CD4-positive, alpha-beta memory T cell (primary cell): ENCODE data around the gene SST. TPM values are rescaled to one million over a fixed set of nuclear protein-coding genes. Genes with fewer than 3 reads are reported as not detected.

Source experiments
- CTCF ChIA-PET: fragments of 350-600 bp; sonication (Branson Sonifier 250); formaldehyde crosslinking; loops from one replicate; lab custom pipeline; 2021; ENCODE audit warnings: inconsistent platforms; ENCODE audit not compliant: partially characterized antibody; lab: Charles Lee
- POLR2A ChIA-PET: fragments of 350-600 bp; sonication (Branson Sonifier 250); formaldehyde crosslinking; loops from one replicate; lab custom pipeline; 2021; ENCODE audit not compliant: partially characterized antibody; lab: Charles Lee
- DNase-seq, 5 donors: peaks; one replicate each; pipeline versions ENCODE4 v3.0.0 to v3.0.0-alpha.2; 2020 to 2022; ENCODE audit warnings: mixed read lengths in 1 of 5
- H3K27ac ChIP-seq: one replicate; pipeline ENCODE4 v1.7.0; 2013; ENCODE audit warnings: low read depth, low read length
- H3K27me3 ChIP-seq: 2 replicates; pipeline ENCODE4 v1.7.0; 2013; ENCODE audit warnings: mild to moderate bottlenecking, low read length, moderate library complexity; ENCODE audit not compliant: insufficient read depth
- H3K36me3 ChIP-seq: 2 replicates; pipeline ENCODE4 v1.7.0; 2013; ENCODE audit warnings: mild to moderate bottlenecking, low read length, moderate library complexity; ENCODE audit not compliant: insufficient read depth
- H3K4me1 ChIP-seq: 2 replicates; pipeline ENCODE4 v1.7.0; 2013; ENCODE audit warnings: mild to moderate bottlenecking, low read length, moderate library complexity; ENCODE audit not compliant: insufficient read depth
- H3K4me3 ChIP-seq, 2 donors: one replicate each; pipeline ENCODE4 v1.7.0; 2013; ENCODE audit warnings: low read length in 2 of 2, mild to moderate bottlenecking in 1 of 2
- H3K9me3 ChIP-seq, 2 donors: one replicate each; pipeline ENCODE4 v1.7.0; 2013; ENCODE audit warnings: low read length in 2 of 2, control low read depth in 1 of 2; ENCODE audit not compliant: control insufficient read depth in 1 of 2
- H3K27ac Mint-ChIP-seq, 7 donors: one replicate each; pipeline ENCODE4 v1.8.0; 2020 to 2021; ENCODE audit warnings: mixed read lengths in 7 of 7, mild to moderate bottlenecking in 6 of 7, inconsistent platforms in 3 of 7, moderate library complexity in 3 of 7
- H3K27me3 Mint-ChIP-seq, 2 donors: one replicate each; pipeline ENCODE4 v1.8.0; 2020 to 2021; ENCODE audit warnings: mixed read lengths in 2 of 2
- H3K36me3 Mint-ChIP-seq, 2 donors: one replicate each; pipeline ENCODE4 v1.8.0; 2020 to 2021; ENCODE audit warnings: mixed read lengths in 2 of 2, inconsistent platforms in 1 of 2, mild to moderate bottlenecking in 1 of 2
- H3K4me1 Mint-ChIP-seq, 4 donors: one replicate each; pipeline ENCODE4 v1.8.0; 2020 to 2021; ENCODE audit warnings: mixed read lengths in 4 of 4, mild to moderate bottlenecking in 1 of 4
- H3K4me3 Mint-ChIP-seq, 8 donors: one replicate each; pipeline ENCODE4 v1.8.0; 2020 to 2021; ENCODE audit warnings: mixed read lengths in 8 of 8, mild to moderate bottlenecking in 7 of 8, moderate library complexity in 6 of 8, inconsistent platforms in 3 of 8
- H3K9me3 Mint-ChIP-seq, 8 donors: one replicate each; pipeline ENCODE4 v1.8.0; 2020 to 2021; ENCODE audit warnings: mixed read lengths in 8 of 8, mild to moderate bottlenecking in 5 of 8, inconsistent platforms in 3 of 8, moderate library complexity in 1 of 8
- intact Hi-C: fragments of 100-400 bp; cut with micrococcal nuclease; formaldehyde crosslinking; loops from one replicate; pipeline ENCODE4 v1.15.1; 2023
- polyA plus RNA-seq, 2 donors: library from polyadenylated mRNA; unstranded; fragments of 300-500 nt; fragmentation: Illumina TruSeq; gene quantifications; one replicate each; pipeline ENCODE4 v1.2.3, GENCODE V29; 2021
- total RNA-seq, 2 experiments: library from RNA; stranded (reverse); gene quantifications; one replicate each; pipeline ENCODE4 v1.2.3, GENCODE V29; 2021

The SST gene
- total and polyA plus RNA-seq, 4 experiments from 2014 or later, result not detected

DNA sequence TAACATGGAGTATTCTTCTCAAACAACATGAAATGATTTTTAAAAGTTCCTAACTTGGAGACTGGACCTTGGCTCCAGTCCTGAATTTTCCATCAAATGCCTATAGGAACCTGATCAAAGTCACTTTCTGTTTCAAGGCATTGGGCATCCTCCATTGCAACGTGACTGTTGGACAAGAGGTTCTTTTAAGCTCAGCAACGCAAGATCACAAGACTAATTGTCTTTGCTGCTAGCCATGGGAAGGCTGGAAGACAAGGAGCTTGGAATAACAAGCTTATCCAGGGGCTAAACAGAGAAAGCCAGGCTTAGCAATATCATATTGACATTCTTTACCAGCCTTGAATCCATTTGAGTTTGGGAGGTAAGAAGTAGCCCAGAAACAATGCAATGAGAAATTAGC lies 48.3 kb downstream of the SST start:
- CTCF ChIA-PET, result no interaction called here
- Histone ChIP-seq H3K36me3 (no peaks in the 10 kb centered on the region), H3K9me3 (no peaks in the 10 kb centered on the region), H3K4me1 (no peaks in the 10 kb centered on the region), H3K27me3 (no peaks in the 10 kb centered on the region), H3K27ac (no peak overlapping the region), H3K4me3 (no peak overlapping the region)
- peaks cover 0 to 4% of the 10 kb centered on the region in 2 donors for H3K27me3 Mint-ChIP-seq
- intact Hi-C loops, result no loop called here
- no peaks in the 10 kb centered on the region for H3K36me3 Mint-ChIP-seq
- H3K9me3 Mint-ChIP-seq, result no peaks in the 10 kb centered on the region
- no peak overlapping the region for H3K4me3 Mint-ChIP-seq
- no peak overlapping the region for H3K27ac Mint-ChIP-seq
- DNase-seq, result no peak
- POLR2A ChIA-PET, result no interaction called here
- no peaks in the 10 kb centered on the region for H3K4me1 Mint-ChIP-seq

DNA sequence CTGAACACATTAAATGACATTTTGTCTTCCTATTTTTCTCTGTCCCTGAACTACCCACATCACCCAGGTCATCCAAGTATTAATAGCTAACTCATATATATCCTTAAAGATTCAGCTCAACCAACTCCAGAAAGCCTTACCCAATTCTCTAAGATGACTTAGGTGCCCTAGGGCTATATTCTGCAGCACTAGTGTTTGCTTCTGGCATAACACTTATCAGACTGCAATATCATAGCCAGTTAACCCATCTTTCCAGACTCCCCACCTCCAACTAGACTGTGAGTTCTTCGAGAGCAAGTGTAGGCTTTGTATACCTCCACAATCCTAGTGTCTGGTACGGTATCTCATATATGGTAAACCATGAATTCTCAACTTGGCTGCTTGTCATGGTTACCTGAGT lies 50.7 kb downstream of the SST start:
- no peaks in the 10 kb centered on the region for H3K9me3 Mint-ChIP-seq
- Histone ChIP-seq H3K27ac (no peak overlapping the region), H3K4me3 (no peak overlapping the region), H3K27me3 (no peaks in the 10 kb centered on the region), H3K4me1 (no peaks in the 10 kb centered on the region), H3K36me3 (no peaks in the 10 kb centered on the region), H3K9me3 (no peaks in the 10 kb centered on the region)
- intact Hi-C loops, result no loop called here
- CTCF ChIA-PET, result interaction anchor here (1.9 kb wide), 1 partner anchor 60 kb away, joined by 8 read pairs; no protein-coding TSS in a partner anchor
- no peak for DNase-seq
- no peak overlapping the region for H3K4me3 Mint-ChIP-seq
- POLR2A ChIA-PET, result no interaction called here
- no peaks in the 10 kb centered on the region for H3K36me3 Mint-ChIP-seq
- H3K4me1 Mint-ChIP-seq, result peaks cover 0 to 4% (median under 1%) of the 10 kb centered on the region in 4 donors
- H3K27me3 Mint-ChIP-seq, result peaks cover 3 to 4% of the 10 kb centered on the region in 2 donors
- no peak overlapping the region for H3K27ac Mint-ChIP-seq

Other genes starting within 250 kb of the SST start
- not detected for gene RTP2, start 32.2 kb upstream of the SST start, total RNA-seq
- gene RTP2, start 32.2 kb upstream of the SST start, polyA plus RNA-seq, result not detected
- gene BCL6, start 75.1 kb upstream of the SST start, total RNA-seq, result 10 to 100 TPM; 31.4 to 34.8 TPM
- gene BCL6, start 75.1 kb upstream of the SST start, polyA plus RNA-seq, result 1 to 10 TPM; 1.1 to 1.8 TPM